Endothelial cell of umbilical vein (primary cell): ENCODE measurements around the gene CDK12.

ENCODE experiments used
- CTCF ChIP-seq, 2 donors: IDR thresholded peaks; 1 replicate in 1 of 2; 2 replicates in 1 of 2; pipeline ENCODE4 v1.5.1; 2011; ENCODE audit warnings: low read length in 2 of 2, mild to moderate bottlenecking in 2 of 2, moderate library complexity in 2 of 2, control low read depth in 1 of 2, inconsistent platforms in 1 of 2, low read depth in 1 of 2; ENCODE audit not compliant: insufficient read depth in 1 of 2; ENCODE audit errors: extremely low read depth in 1 of 2
- EZH2 ChIP-seq: IDR thresholded peaks from 2 replicates; pipeline ENCODE4 v1.6.1; 2012; ENCODE audit warnings: borderline replicate concordance, low read depth, mild to moderate bottlenecking, moderate library complexity, low read length, inconsistent platforms; ENCODE audit not compliant: severe bottlenecking
- FOS ChIP-seq: IDR thresholded peaks from 2 replicates; pipeline ENCODE4 v1.6.1; 2011; ENCODE audit warnings: mild to moderate bottlenecking, low read length, moderate library complexity, borderline replicate concordance; ENCODE audit not compliant: insufficient read depth
- GATA2 ChIP-seq: IDR thresholded peaks from 2 replicates; pipeline ENCODE4 v1.7.0; 2011; ENCODE audit warnings: low read depth, mild to moderate bottlenecking, moderate library complexity, mixed read lengths, low read length; ENCODE audit not compliant: insufficient read length, insufficient read depth
- JUN ChIP-seq: IDR thresholded peaks from 2 replicates; pipeline ENCODE4 v1.6.1; 2011; ENCODE audit warnings: borderline replicate concordance, low read depth; ENCODE audit not compliant: insufficient read length, insufficient read depth
- MAX ChIP-seq: IDR thresholded peaks from 2 replicates; pipeline ENCODE4 v1.6.1; 2011; ENCODE audit not compliant: insufficient read depth, insufficient read length
- MYC ChIP-seq: IDR thresholded peaks from one replicate; pipeline ENCODE4 v1.6.1; 2011; ENCODE audit warnings: mild to moderate bottlenecking, low read depth, low read length
- POLR2A ChIP-seq: IDR thresholded peaks from 2 replicates; pipeline ENCODE4 v1.6.1; 2012; ENCODE audit warnings: low read depth, mild to moderate bottlenecking, control low read depth, low read length
- POLR2AphosphoS5 ChIP-seq: IDR thresholded peaks from 2 replicates; pipeline ENCODE4 v1.6.1; 2012; ENCODE audit warnings: low read depth, mild to moderate bottlenecking, control low read depth, low read length, moderate library complexity; ENCODE audit not compliant: insufficient read depth

GRCh38 chr17:39563476-39563875, 102.2 kb downstream of the CDK12 start:
- TF ChIP-seq POLR2A (no peak), CTCF (IDR thresholded peaks at IDR 0.05; ENCODE audit: extremely low read depth in 1 of 2, insufficient read depth in 1 of 2, low read depth in 1 of 2, low read length in 2 of 2) (no peak), FOS (no peak), MYC (no peak), POLR2AphosphoS5 (no peak), EZH2 (no peak), GATA2 (no peak), JUN (no peak), MAX (no peak)
